Amygdala (tissue), 56 donors: ENCODE measurements around the gene TOLLIP.

Source experiments
- DNase-seq, 56 donors: peaks; one replicate each; lab custom pipeline; 2025; lab: John Stamatoyannopoulos, UW

TOLLIP gene

GRCh38 chr11:1225386-1226225 is 83.8 kb downstream of the TOLLIP start:
- no peak for DNase-seq

GRCh38 chr11:1224491-1225385 is 84.7 kb downstream of the TOLLIP start:
- no peak for DNase-seq
